Neuron (in vitro differentiated cells): ENCODE measurements around the gene KIF18B.
"Not testable (repeated sequence)": the region's sequence is repeated elsewhere in the genome, so short reads cannot be mapped to it uniquely, and the experiment has no call there.

ENCODE experiments used
- H2AFZ ChIP-seq: one replicate; pipeline ENCODE4 v1.6.1; 2013; ENCODE audit warnings: low read depth, mild to moderate bottlenecking, inconsistent platforms, low read length, moderate library complexity
- H3K27me3 ChIP-seq: one replicate; pipeline ENCODE4 v1.6.1; 2013; ENCODE audit warnings: low read length; ENCODE audit not compliant: insufficient read depth
- H3K36me3 ChIP-seq: one replicate; pipeline ENCODE4 v1.6.1; 2013; ENCODE audit warnings: low read length; ENCODE audit not compliant: insufficient read depth
- H3K4me1 ChIP-seq: one replicate; pipeline ENCODE4 v1.6.1; 2013; ENCODE audit warnings: low read length; ENCODE audit not compliant: insufficient read depth
- H3K4me3 ChIP-seq: 2 replicates; pipeline ENCODE4 v1.5.1; 2013; ENCODE audit warnings: mild to moderate bottlenecking, low read length, moderate library complexity
- H3K9me3 ChIP-seq: one replicate; pipeline ENCODE4 v1.6.1; 2013; ENCODE audit warnings: low read length

KIF18B gene

GRCh38 chr17:44966348-44967025 lies 18.9 kb upstream of the KIF18B start:
- Histone ChIP-seq H3K27me3 (peaks cover 56% of the 10 kb centered on the region), H2AFZ (no peak overlapping the region), H3K4me3 (no peak overlapping the region)

GRCh38 chr17:44965481-44966234 lies 18.1 kb upstream of the KIF18B start:
- Histone ChIP-seq H3K27me3 (peaks cover 50% of the 10 kb centered on the region), H3K4me3 (no peak overlapping the region), H3K9me3 (no peaks in the 10 kb centered on the region), H2AFZ (no peak overlapping the region), H3K36me3 (no peaks in the 10 kb centered on the region), H3K4me1 (peaks cover 15% of the 10 kb centered on the region)

More at GRCh38 chr17:44966348-44967025, 18.9 kb upstream of the KIF18B start:
- Histone ChIP-seq H3K36me3 (no peaks in the 10 kb centered on the region), H3K4me1 (peaks cover 15% of the 10 kb centered on the region), H3K9me3 (peaks cover 2% of the 10 kb centered on the region)

- Histone ChIP-seq H3K4me3 (no peak overlapping the region), H3K27me3 (peaks cover 27% of the 10 kb centered on the region), H3K9me3 (no peaks in the 10 kb centered on the region), H3K36me3 (no peaks in the 10 kb centered on the region), H2AFZ (no peak overlapping the region), H3K4me1 (no peaks in the 10 kb centered on the region)
These were observed 14.4 kb upstream of the KIF18B start for GRCh38 chr17:44961921-44962350.

DNA sequence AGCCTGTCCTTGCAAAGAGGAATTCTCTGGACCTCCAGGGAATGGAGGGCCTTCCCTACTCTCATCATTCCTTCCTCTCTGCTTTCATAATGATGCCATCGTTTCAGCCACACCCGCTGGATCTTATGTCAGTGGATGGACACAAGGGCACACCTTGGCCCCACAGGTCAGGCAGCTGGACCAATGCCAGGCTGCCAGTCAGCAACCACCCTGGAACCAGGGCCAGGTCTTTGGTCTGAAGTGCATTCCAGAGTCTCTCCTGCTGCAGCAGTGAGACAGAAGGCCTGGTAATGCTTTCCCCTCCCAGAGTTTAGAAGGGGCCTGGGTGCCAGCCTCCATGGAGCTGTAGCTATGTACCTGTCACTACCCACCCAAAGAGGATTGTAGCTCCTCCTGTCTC lies 13.1 kb upstream of the KIF18B start:
- peaks cover 24% of the 10 kb centered on the region for H3K27me3 ChIP-seq
- no peak overlapping the region for H3K4me3 ChIP-seq
- no peaks in the 10 kb centered on the region for H3K9me3 ChIP-seq
- H2AFZ ChIP-seq: no peak overlapping the region
- H3K36me3 ChIP-seq: no peaks in the 10 kb centered on the region
- peaks cover 3% of the 10 kb centered on the region for H3K4me1 ChIP-seq

GRCh38 chr17:44959821-44960531 lies 12.4 kb upstream of the KIF18B start:
- H3K9me3 ChIP-seq: no peaks in the 10 kb centered on the region
- H3K36me3 ChIP-seq: no peaks in the 10 kb centered on the region
- no peak overlapping the region for H3K4me3 ChIP-seq
- H2AFZ ChIP-seq: no peak overlapping the region
- peaks cover 3% of the 10 kb centered on the region for H3K4me1 ChIP-seq
- peaks cover 25% of the 10 kb centered on the region for H3K27me3 ChIP-seq

DNA sequence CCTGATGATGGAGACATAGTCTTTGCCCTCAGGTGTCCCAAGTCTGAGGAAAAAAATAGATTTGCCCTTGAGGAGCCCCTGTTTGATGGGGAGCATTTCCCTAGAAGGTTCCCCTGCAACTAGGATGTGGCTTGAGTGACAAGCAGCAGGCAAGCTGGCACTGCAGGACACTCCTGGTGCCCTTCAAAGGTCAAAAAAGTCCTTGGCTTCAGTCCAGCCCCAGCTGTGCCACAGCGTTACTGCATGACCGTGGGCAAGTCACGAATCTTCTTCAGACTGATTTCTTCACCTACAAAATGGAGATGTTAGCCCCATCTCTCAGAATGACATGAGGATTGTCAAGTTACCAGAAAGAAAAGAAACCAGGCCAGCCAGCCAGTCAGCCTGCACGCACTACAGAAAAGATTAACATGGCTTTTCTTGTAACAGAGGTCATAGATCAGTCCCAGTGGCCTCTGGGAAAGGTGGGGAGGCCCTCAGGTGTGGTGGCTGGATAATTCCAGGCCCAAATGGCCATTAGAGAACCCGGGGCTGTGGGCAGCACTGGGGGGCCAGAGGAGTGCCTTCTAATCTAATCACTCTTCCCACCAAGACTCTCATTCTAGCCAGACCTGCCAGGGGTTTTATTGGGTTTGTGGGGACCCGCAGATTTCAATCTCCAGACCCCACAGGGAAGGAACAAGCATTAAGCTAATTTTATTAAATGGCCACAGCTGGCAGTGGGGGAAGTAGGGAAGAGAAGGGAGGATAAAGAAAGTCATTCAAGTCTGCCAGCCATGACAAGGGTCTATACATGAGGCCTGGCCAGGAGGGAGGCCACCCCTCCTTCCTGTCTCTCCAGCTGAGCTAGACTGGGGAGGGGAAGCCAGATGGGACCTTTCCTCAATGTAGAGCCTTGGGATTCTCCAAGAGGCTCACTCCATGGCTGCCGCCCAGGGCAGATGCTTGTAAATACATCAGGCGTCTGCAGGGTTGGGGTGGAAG lies 9.7 kb upstream of the KIF18B start:
- Histone ChIP-seq H3K36me3 (no peaks in the 10 kb centered on the region), H3K27me3 (peaks cover 22% of the 10 kb centered on the region), H2AFZ (no peak overlapping the region), H3K9me3 (no peaks in the 10 kb centered on the region), H3K4me3 (no peak overlapping the region), H3K4me1 (peaks cover 3% of the 10 kb centered on the region)

GRCh38 chr17:44955674-44956425 lies 8.3 kb upstream of the KIF18B start:
- H3K36me3 ChIP-seq: no peaks in the 10 kb centered on the region

DNA sequence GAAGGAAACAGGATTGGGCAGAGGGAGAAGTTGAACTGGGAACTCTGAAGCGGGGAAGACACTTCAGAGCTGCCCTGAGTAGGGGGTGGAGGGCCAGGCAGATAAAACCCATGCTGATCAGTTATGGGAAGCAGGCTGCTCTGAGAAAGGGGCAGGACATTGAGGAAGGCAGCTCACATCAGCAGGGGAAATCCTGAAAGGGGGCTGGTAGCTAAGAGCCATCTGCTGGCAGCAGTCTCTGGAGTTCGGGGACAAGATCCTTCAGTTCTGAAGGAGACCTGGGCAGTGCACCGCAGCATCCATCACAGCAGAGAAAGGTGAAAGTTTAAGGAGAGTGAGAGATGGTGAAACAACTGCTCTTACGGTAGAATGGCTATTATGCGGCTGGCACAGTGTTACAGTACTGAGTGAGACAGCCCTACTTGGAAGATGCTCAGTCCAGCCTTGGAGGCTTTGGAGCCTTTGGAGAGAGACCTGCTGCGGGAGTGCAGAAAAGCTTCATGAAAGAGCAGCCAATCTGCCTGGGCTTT lies 5.4 kb upstream of the KIF18B start:
- no peaks in the 10 kb centered on the region for H3K36me3 ChIP-seq
- peaks cover 3% of the 10 kb centered on the region for H3K4me1 ChIP-seq
- H2AFZ ChIP-seq: no peak overlapping the region
- peaks cover 19% of the 10 kb centered on the region for H3K27me3 ChIP-seq
- H3K4me3 ChIP-seq: no peak overlapping the region
- no peaks in the 10 kb centered on the region for H3K9me3 ChIP-seq

More at GRCh38 chr17:44955674-44956425, 8.3 kb upstream of the KIF18B start:
- Histone ChIP-seq H3K9me3 (no peaks in the 10 kb centered on the region), H3K27me3 (peaks cover 22% of the 10 kb centered on the region), H3K4me1 (peaks cover 3% of the 10 kb centered on the region), H3K4me3 (no peak overlapping the region), H2AFZ (no peak overlapping the region)

GRCh38 chr17:44948315-44948795 lies 782 bp upstream of the KIF18B start:
- Histone ChIP-seq H2AFZ (peak overlapping the region; percentile 64), H3K9me3 (peaks cover 1% of the 10 kb centered on the region), H3K4me3 (peak overlapping the region; percentile 56), H3K4me1 (peaks cover 7% of the 10 kb centered on the region), H3K27me3 (peaks cover 5% of the 10 kb centered on the region), H3K36me3 (peaks cover 8% of the 10 kb centered on the region)

DNA sequence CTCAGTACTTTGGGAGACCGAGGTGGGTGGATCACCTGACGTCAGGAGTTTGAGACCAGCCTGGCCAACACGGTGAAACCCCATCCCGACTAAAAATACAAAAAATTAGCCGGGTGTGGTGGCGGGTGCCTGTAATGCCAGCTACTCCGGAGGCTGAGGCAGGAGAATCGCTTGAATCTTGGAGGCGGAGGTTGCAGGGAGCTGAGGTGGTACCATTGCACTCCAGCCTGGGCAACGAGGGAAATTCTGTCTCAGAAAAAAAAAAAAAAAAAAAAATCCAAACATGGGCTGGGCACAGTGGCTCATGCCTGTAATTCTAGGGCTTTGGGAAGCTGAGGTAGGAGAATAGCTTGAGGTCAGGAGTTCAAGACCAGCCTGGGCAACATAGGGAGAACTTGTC lies 1.9 kb downstream of the KIF18B start:
- not testable (repeated sequence) for H3K4me3 ChIP-seq, H3K9me3 ChIP-seq, H3K4me1 ChIP-seq, H2AFZ ChIP-seq, H3K27me3 ChIP-seq
- peaks cover 21% of the 10 kb centered on the region for H3K36me3 ChIP-seq

GRCh38 chr17:44942456-44942855 lies 5.1 kb downstream of the KIF18B start:
- Histone ChIP-seq H3K27me3 (no peaks in the 10 kb centered on the region), H3K4me1 (peaks cover 7% of the 10 kb centered on the region), H3K36me3 (peaks cover 37% of the 10 kb centered on the region), H3K4me3 (no peak overlapping the region), H3K9me3 (peaks cover 3% of the 10 kb centered on the region), H2AFZ (no peak overlapping the region)
